Upper lobe of right lung (tissue), 1 donor: Measurements from ENCODE around the gene PCGF3. TPM values are rescaled to one million over a fixed set of nuclear protein-coding genes. Genes with fewer than 3 reads are reported as not detected.

Source experiments
- ATAC-seq: fragments of 200-7000 bp; cut with Tn5 transposase; one replicate; pipeline ENCODE4 v1.9.1; 2020; ENCODE audit warnings: mild to moderate bottlenecking, moderate library complexity
- DNase-seq: peaks from one replicate; pipeline ENCODE4 v3.0.0-alpha.2; 2020
- H3K27ac ChIP-seq: fragments of 200-600 bp; one replicate; pipeline ENCODE4 v1.8.0; 2022
- H3K27me3 ChIP-seq: fragments of 200-600 bp; one replicate; pipeline ENCODE4 v1.8.0; 2022; ENCODE audit warnings: mild to moderate bottlenecking
- H3K36me3 ChIP-seq: fragments of 200-600 bp; one replicate; pipeline ENCODE4 v1.8.0; 2022
- H3K4me1 ChIP-seq: fragments of 200-600 bp; one replicate; pipeline ENCODE4 v1.8.0; 2022
- H3K4me3 ChIP-seq: fragments of 200-600 bp; one replicate; pipeline ENCODE4 v1.8.0; 2022; ENCODE audit warnings: mild to moderate bottlenecking
- H3K9me3 ChIP-seq: fragments of 200-600 bp; one replicate; pipeline ENCODE4 v1.8.0; 2022
- CTCF ChIP-seq: fragments of 200-600 bp; IDR thresholded peaks from one replicate; pipeline ENCODE4 v1.8.0; 2022; ENCODE audit warnings: antibody characterized with exemption
- intact Hi-C: fragments of 100-400 bp; cut with DNase I; formaldehyde crosslinking; loops from one replicate; pipeline ENCODE4 v1.11.0; 2022
- total RNA-seq: library from RNA; stranded (reverse); fragmentation: NEBNext Ultra II Directional; extraction: Animal tissue kit (Norgen Biotek cat#: 25700); gene quantifications from one replicate; pipeline ENCODE4 v1.2.1, GENCODE V29; 2021
- donor health status: DM: no; HTN: yes; CAD: no; lungs with severe emphysema.

Gene PCGF3
- total RNA-seq, 1 donor from 2014 or later: 42.2 TPM

- Histone ChIP-seq H3K4me1 (peaks cover 44% of the 10 kb centered on the region), H3K4me3 (no peak overlapping the region), H3K27me3 (peaks cover 28% of the 10 kb centered on the region), H3K36me3 (peaks cover 5% of the 10 kb centered on the region), H3K27ac (no peak overlapping the region), H3K9me3 (no peaks in the 10 kb centered on the region)
- DNase-seq (no peak), ATAC-seq (no peak)
- intact Hi-C loops: no loop called here
- no peak for TF ChIP-seq CTCF
Observed at GRCh38 chr4:784401-785331, 79.0 kb downstream of the PCGF3 start.

GRCh38 chr4:785332-786073, 79.9 kb downstream of the PCGF3 start:
- H3K9me3 ChIP-seq: no peaks in the 10 kb centered on the region
- ATAC-seq (no peak), DNase-seq (no peak)
- H3K4me1 ChIP-seq: peaks cover 35% of the 10 kb centered on the region
- no peak overlapping the region for H3K27ac ChIP-seq
- no peak for TF ChIP-seq CTCF
- peaks cover 33% of the 10 kb centered on the region for H3K27me3 ChIP-seq
- peak overlapping the region; percentile 39 for H3K4me3 ChIP-seq
- H3K36me3 ChIP-seq: no peaks in the 10 kb centered on the region
- intact Hi-C loops: no loop called here

- Histone ChIP-seq H3K36me3 (no peaks in the 10 kb centered on the region), H3K9me3 (no peaks in the 10 kb centered on the region), H3K27me3 (peaks cover 35% of the 10 kb centered on the region), H3K27ac (peak overlapping the region; percentile 55), H3K4me3 (peak overlapping the region; percentile 39), H3K4me1 (peaks cover 33% of the 10 kb centered on the region)
- ATAC-seq: no peak
- intact Hi-C loops: no loop called here
- DNase-seq: no peak
- no peak for TF ChIP-seq CTCF
Observed at GRCh38 chr4:786074-786741, 80.6 kb downstream of the PCGF3 start.

- no peaks in the 10 kb centered on the region for H3K9me3 ChIP-seq
- DNase-seq: peak; percentile 67
- intact Hi-C loops: no loop called here
- H3K27me3 ChIP-seq: peaks cover 41% of the 10 kb centered on the region
- H3K4me3 ChIP-seq: peak overlapping the region; percentile 39
- ATAC-seq: peak; percentile 3
- H3K27ac ChIP-seq: peak overlapping the region; percentile 55
- H3K36me3 ChIP-seq: no peaks in the 10 kb centered on the region
- peaks cover 33% of the 10 kb centered on the region for H3K4me1 ChIP-seq
- TF ChIP-seq CTCF: peak; percentile 19
Observed at GRCh38 chr4:786861-787300, 81.2 kb downstream of the PCGF3 start.

GRCh38 chr4:787561-787981, 81.9 kb downstream of the PCGF3 start:
- intact Hi-C loops: no loop called here

More at GRCh38 chr4:787561-787981, 81.9 kb downstream of the PCGF3 start:
- Histone ChIP-seq H3K9me3 (no peaks in the 10 kb centered on the region), H3K36me3 (no peaks in the 10 kb centered on the region), H3K4me3 (peak overlapping the region; percentile 39), H3K27me3 (peaks cover 46% of the 10 kb centered on the region), H3K4me1 (peaks cover 28% of the 10 kb centered on the region), H3K27ac (peak overlapping the region; percentile 55)
- TF ChIP-seq CTCF: no peak
- DNase-seq: no peak
- ATAC-seq: no peak
